Prostate gland (tissue), 2 donors: ENCODE data around the gene DCPS. TPM values are rescaled to one million over a fixed set of nuclear protein-coding genes. Genes with fewer than 3 reads are reported as not detected.
"Not testable (repeated sequence)": the region's sequence is repeated elsewhere in the genome, so short reads cannot be mapped to it uniquely, and the experiment has no call there.

Source experiments
- DNase-seq: peaks from one replicate; pipeline ENCODE4 v3.0.0-alpha.2; 2019; ENCODE audit warnings: low spot score
- H3K27ac ChIP-seq, 2 donors: fragments of 200-600 bp; sonication (generic); 2 replicates each; pipeline ENCODE4 v1.5.1; 2017 to 2019
- H3K27me3 ChIP-seq: fragments of 200-600 bp; sonication (generic); replicated peaks from 2 replicates; pipeline ENCODE4 v1.5.1; 2019; ENCODE audit not compliant: insufficient read depth
- H3K36me3 ChIP-seq, 2 donors: fragments of 200-600 bp; sonication (generic); 1 replicate in 1 of 2; 2 replicates in 1 of 2; pipeline versions ENCODE4 v1.5.1 to v1.8.1; 2017 to 2019
- H3K4me1 ChIP-seq: fragments of 200-600 bp; sonication (generic); replicated peaks from 2 replicates; pipeline ENCODE4 v1.5.1; 2019
- H3K4me3 ChIP-seq, 2 donors: fragments of 200-600 bp; sonication (generic); 2 replicates each; pipeline ENCODE4 v1.5.1; 2017 to 2019
- H3K9me3 ChIP-seq: fragments of 200-600 bp; sonication (generic); 2 replicates; pipeline ENCODE4 v1.5.1; 2017
- POLR2A ChIP-seq: fragments of 450-650 bp; IDR thresholded peaks from one replicate; pipeline ENCODE4 v1.6.1; 2016; ENCODE audit warnings: antibody characterized with exemption, mild to moderate bottlenecking
- POLR2AphosphoS5 ChIP-seq: sonication (generic); formaldehyde crosslinking; IDR thresholded peaks from one replicate; pipeline ENCODE4 v1.6.1; 2017; ENCODE audit warnings: antibody characterized with exemption
- WGBS: methylation state at CpG from one replicate; pipeline ENCODE4 v1.1.5; 2018; 5-methylcytosine and 5-hydroxymethylcytosine counted together
- intact Hi-C: fragments of 100-400 bp; cut with DNase I; formaldehyde crosslinking; loops from one replicate; pipeline ENCODE4 v1.14.2; 2022
- total RNA-seq, 2 donors: library from RNA; depleted of rRNA; stranded (reverse); fragments of >200 nt; gene quantifications; one replicate each; pipeline ENCODE4 v1.1.0, GENCODE V29; 2016
- TF ChIP-seq, protein P1 (sequence below), 4 experiments: fragments of 200-600 bp in 2 of 4; fragments of 450-650 bp in 2 of 4; sonication (generic) in 2 of 4; IDR thresholded peaks; 1 replicate in 3 of 4; 2 replicates in 1 of 4; pipeline ENCODE4 v1.5.1; 2016 to 2019; ENCODE audit warnings: antibody characterized with exemption in 4 of 4, mild to moderate bottlenecking in 2 of 4, moderate library complexity in 2 of 4

Gene DCPS
- total RNA-seq, 2 donors from 2014 or later = 12.6 to 17.5 TPM

DNA sequence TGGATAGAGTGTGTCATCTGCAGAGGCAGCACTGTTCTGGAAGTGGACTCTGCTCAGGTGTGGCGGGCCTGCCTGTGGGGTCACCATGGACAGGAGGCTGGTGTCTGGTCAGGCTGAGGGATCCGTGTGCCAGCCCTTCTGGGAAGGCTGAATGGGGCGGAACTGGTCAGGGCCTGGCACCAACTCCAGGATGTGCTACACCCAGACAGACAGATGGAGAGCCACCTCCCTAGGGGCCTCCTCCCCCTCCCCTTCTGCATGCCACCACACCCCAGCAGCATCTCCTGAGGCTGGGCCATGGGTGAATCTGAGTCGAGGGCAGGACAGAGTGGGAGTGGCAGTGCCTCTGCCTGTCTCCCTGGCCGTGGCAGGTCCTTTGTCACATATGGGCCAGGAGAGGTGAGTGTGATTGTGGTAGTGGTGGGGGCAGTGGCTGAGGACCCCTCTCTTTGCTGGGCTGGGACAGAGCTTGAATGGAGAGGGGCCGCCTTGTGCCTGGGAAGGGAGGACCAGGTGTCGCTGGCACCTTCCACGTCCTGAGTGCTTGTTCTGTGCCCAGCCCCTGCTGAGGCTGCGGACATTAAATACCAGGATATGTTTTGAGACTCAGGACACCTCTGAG is 80.7 kb downstream of the DCPS start:
- 89% methylated on average over 6 of the region's 9 CpGs for WGBS
- H3K27ac ChIP-seq = no peak overlapping the region
- no peak overlapping the region for H3K4me3 ChIP-seq
- no peaks in the 10 kb centered on the region for H3K9me3 ChIP-seq
- no peaks in the 10 kb centered on the region for H3K27me3 ChIP-seq
- peaks cover 3% of the 10 kb centered on the region for H3K4me1 ChIP-seq
- TF ChIP-seq, protein P1, sequence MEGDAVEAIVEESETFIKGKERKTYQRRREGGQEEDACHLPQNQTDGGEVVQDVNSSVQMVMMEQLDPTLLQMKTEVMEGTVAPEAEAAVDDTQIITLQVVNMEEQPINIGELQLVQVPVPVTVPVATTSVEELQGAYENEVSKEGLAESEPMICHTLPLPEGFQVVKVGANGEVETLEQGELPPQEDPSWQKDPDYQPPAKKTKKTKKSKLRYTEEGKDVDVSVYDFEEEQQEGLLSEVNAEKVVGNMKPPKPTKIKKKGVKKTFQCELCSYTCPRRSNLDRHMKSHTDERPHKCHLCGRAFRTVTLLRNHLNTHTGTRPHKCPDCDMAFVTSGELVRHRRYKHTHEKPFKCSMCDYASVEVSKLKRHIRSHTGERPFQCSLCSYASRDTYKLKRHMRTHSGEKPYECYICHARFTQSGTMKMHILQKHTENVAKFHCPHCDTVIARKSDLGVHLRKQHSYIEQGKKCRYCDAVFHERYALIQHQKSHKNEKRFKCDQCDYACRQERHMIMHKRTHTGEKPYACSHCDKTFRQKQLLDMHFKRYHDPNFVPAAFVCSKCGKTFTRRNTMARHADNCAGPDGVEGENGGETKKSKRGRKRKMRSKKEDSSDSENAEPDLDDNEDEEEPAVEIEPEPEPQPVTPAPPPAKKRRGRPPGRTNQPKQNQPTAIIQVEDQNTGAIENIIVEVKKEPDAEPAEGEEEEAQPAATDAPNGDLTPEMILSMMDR (IDR thresholded peaks at IDR 0.05) = no peak
- TF ChIP-seq POLR2A (no peak), POLR2AphosphoS5 (no peak)
- H3K36me3 ChIP-seq = no peaks in the 10 kb centered on the region
- no peak for DNase-seq
- intact Hi-C loops = no loop called here

DNA sequence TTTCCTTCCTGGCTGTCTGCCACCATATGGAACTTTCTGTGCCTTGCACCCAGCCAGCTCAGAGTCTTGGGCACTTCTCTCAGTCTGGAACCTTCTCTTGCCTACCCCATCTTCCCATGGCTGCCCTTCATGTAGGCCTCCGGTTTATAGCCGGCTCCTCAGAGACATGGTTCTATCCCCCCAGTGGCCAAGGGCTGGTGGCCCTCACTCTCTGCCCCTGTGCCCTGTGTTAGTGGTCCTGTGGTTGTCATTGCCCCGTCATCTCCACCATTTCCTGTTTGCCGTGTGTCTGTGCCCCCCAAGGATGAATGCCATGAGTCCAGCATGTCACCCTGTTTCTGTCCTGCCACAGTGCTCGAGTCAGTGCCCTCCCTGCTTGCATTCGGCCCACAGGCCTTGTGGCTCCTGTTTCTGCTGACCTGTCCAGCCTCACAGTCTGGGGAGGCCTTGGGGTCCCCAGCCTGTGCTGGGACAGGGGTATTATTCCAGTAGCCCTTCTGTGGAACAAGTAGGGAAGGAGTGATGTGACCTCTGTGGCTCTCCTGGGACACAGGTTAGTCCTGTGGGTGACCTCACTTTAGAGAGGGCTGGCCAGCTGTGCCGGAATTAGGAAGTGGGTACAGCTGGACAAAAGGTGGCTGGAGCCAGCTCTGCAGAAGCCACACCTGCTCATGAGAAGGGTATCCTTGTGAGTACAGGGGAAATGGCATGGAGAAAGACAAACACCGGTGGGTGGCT is 82.3 kb downstream of the DCPS start:
- DNase-seq = no peak
- Histone ChIP-seq H3K27ac (peak overlapping the region in 1 of 2 donors; percentile 15), H3K27me3 (no peaks in the 10 kb centered on the region), H3K4me3 (no peak overlapping the region), H3K36me3 (no peaks in the 10 kb centered on the region), H3K4me1 (peaks cover 3% of the 10 kb centered on the region), H3K9me3 (no peaks in the 10 kb centered on the region)
- intact Hi-C loops = no loop called here
- TF ChIP-seq POLR2A (no peak), POLR2AphosphoS5 (no peak)
- TF ChIP-seq, protein P1 (IDR thresholded peaks at IDR 0.05) = no peak
- 80% methylated on average over 8 of the region's 8 CpGs for WGBS

DNA sequence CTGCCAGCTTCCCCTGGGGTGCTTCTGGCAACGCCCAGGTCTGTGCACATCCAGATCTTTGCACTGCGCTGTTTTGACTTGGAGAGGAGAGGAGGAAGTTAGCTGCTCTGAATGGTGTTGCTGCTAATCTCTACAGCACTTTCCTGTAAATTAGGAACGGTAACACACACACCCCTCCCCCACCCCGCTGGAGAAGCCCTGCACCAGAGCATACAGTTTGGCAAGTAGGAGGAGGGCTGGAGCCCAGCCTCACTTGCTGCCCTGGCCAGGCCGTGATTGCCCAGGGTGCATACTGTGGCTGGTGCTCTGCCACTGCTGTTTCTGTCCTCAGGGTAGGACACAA is 82.8 kb downstream of the DCPS start:
- H3K9me3 ChIP-seq, H3K27ac ChIP-seq, H3K4me1 ChIP-seq, intact Hi-C loops, H3K27me3 ChIP-seq, H3K36me3 ChIP-seq, H3K4me3 ChIP-seq: not testable (repeated sequence)
- 37% methylated on average over 5 of the region's 5 CpGs for WGBS
- TF ChIP-seq POLR2AphosphoS5 (peak; percentile 55), POLR2A (peak; percentile 21)
- DNase-seq = peak; percentile 80

DNA sequence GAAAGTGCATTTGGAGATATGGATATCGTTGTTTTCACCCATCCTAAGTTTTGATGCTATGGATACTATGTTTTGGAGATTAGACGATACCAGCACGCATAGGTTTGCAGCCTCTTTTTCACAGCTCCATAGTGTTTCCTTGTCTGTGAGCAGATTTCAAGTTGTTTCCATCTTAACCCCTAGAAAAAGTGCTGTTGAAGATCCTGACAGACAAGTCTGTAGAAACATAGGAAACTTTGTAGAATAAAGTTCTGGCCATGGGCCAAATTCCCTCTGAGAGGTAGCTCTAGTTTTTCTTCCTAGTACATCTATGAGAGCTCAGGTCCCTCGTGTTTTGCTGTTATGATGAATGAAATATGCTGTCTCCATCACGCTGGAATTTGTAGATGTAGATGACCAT is 84.0 kb downstream of the DCPS start:
- H3K4me3 ChIP-seq = no peak overlapping the region
- H3K27ac ChIP-seq = no peak overlapping the region
- H3K27me3 ChIP-seq = no peaks in the 10 kb centered on the region
- no peaks in the 10 kb centered on the region for H3K36me3 ChIP-seq
- intact Hi-C loops = no loop called here
- H3K9me3 ChIP-seq = no peaks in the 10 kb centered on the region
- no peak for TF ChIP-seq POLR2AphosphoS5
- TF ChIP-seq POLR2A = no peak
- TF ChIP-seq, protein P1 (IDR thresholded peaks at IDR 0.05) = no peak
- no peak for DNase-seq
- 73% methylated on average over 5 of the region's 5 CpGs for WGBS
- peaks cover under 1% of the 10 kb centered on the region for H3K4me1 ChIP-seq

DNA sequence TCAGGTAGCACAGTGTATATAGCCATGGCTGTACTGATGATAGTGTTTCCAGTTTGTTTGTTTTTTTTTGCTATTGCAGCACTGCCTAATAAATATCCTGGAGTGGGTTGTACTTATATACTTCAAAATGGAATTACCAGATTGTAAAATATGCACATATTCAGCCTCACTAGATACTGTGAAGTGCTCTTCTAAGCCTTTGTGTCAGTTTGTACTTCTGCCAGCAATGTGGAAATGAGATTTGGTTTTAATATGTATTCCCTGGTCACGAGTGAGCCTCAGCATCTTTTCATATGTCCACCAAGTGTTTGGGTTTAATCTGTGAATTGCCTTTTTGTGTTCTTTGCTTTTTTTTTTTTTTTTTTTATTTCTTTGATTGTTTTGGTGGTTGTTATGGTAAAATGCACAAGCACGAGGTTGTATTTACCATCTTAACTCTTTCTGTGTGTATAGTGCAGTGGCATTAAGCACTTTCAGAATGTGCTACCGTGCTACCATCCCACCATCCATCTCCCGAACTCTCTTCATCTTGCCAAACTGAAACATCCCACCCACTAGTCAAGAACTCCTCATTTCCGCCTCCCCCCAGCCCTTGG is 86.5 kb downstream of the DCPS start:
- WGBS = 72% methylated on average over 5 of the region's 5 CpGs
- no peak overlapping the region for H3K27ac ChIP-seq
- intact Hi-C loops = no loop called here

More for the DNA sequence above, 86.5 kb downstream of the DCPS start:
- TF ChIP-seq POLR2A = no peak
- TF ChIP-seq, protein P1 (IDR thresholded peaks at IDR 0.05) = no peak
- TF ChIP-seq POLR2AphosphoS5 = no peak
- Histone ChIP-seq H3K36me3 (no peaks in the 10 kb centered on the region), H3K9me3 (no peaks in the 10 kb centered on the region), H3K4me1 (no peaks in the 10 kb centered on the region), H3K27me3 (no peaks in the 10 kb centered on the region), H3K4me3 (no peak overlapping the region)
- no peak for DNase-seq
